PC-9 (cell line): Measurements from ENCODE around the gene SLAMF8. TPM values are rescaled to one million over a fixed set of nuclear protein-coding genes. Genes with fewer than 3 reads are reported as not detected.
A peak's percentile ranks its signal among the peaks of the same experiment; 100 is the strongest.

Experiments used
- BruUV-seq: library from RNA; stranded (reverse); fragments of 400-500 nt; replicated peaks from 2 replicates; lab custom pipeline; 2021; lab: Mats Ljungman, UMichigan
- CTCF ChIA-PET: fragments of 300-600 bp; sonication (Branson Sonifier 250); formaldehyde crosslinking; loops from one replicate; lab custom pipeline; 2022; ENCODE audit warnings: antibody characterized with exemption; lab: Charles Lee
- POLR2A ChIA-PET: fragments of 300-600 bp; sonication (Branson Sonifier 250); formaldehyde crosslinking; loops from one replicate; lab custom pipeline; 2022; ENCODE audit warnings: antibody characterized with exemption; ENCODE audit not compliant: unreplicated experiment; lab: Charles Lee
- DNase-seq, 2 experiments: peaks; one replicate each; pipeline versions ENCODE4 v3.0.0 to v3.0.0-alpha.2; 2015 to 2022; ENCODE audit warnings: mixed read lengths in 1 of 2
- H2AFZ ChIP-seq: fragments of 200-600 bp; sonication (generic); 2 replicates; pipeline ENCODE4 v1.8.1; 2017; ENCODE audit warnings: antibody characterized with exemption
- H3F3A ChIP-seq: fragments of 200-600 bp; sonication (generic); 2 replicates; pipeline ENCODE4 v1.8.1; 2017; ENCODE audit warnings: antibody characterized with exemption, mild to moderate bottlenecking, low read depth; ENCODE audit not compliant: insufficient read depth
- H3K27ac ChIP-seq: fragments of 200-600 bp; sonication (generic); 2 replicates; pipeline ENCODE4 v1.6.1; 2016; ENCODE audit warnings: mixed run types
- H3K27me3 ChIP-seq: fragments of 200-600 bp; sonication (generic); 2 replicates; pipeline ENCODE4 v1.6.1; 2016; ENCODE audit warnings: low read depth, mixed run types; ENCODE audit not compliant: insufficient read depth
- H3K36me3 ChIP-seq: fragments of 200-600 bp; sonication (generic); 2 replicates; pipeline ENCODE4 v1.6.1; 2016; ENCODE audit warnings: low read depth, mixed run types
- H3K4me1 ChIP-seq: fragments of 200-600 bp; sonication (generic); replicated peaks from 2 replicates; pipeline ENCODE4 v1.6.1; 2016; ENCODE audit warnings: mixed run types; ENCODE audit not compliant: insufficient read depth
- H3K4me2 ChIP-seq: fragments of 200-600 bp; sonication (generic); 2 replicates; pipeline ENCODE4 v1.6.1; 2017; ENCODE audit warnings: mixed run types
- H3K4me3 ChIP-seq: fragments of 200-600 bp; sonication (generic); 2 replicates; pipeline ENCODE4 v1.6.1; 2016; ENCODE audit warnings: mixed run types
- H3K79me2 ChIP-seq: fragments of 200-600 bp; sonication (generic); 2 replicates; pipeline ENCODE4 v1.6.1; 2017; ENCODE audit warnings: low read depth, mixed run types
- H3K9me2 ChIP-seq: fragments of 200-600 bp; sonication (generic); 2 replicates; pipeline ENCODE4 v1.8.1; 2017; ENCODE audit warnings: mild to moderate bottlenecking; ENCODE audit not compliant: insufficient read depth
- H3K9me3 ChIP-seq: fragments of 200-600 bp; sonication (generic); 2 replicates; pipeline ENCODE4 v1.8.1; 2016; ENCODE audit warnings: low read depth; ENCODE audit not compliant: insufficient read depth
- H4K20me1 ChIP-seq: fragments of 200-600 bp; sonication (generic); 2 replicates; pipeline ENCODE4 v1.8.1; 2017; ENCODE audit not compliant: insufficient read depth
- EZH2 ChIP-seq: fragments of 200-600 bp; sonication (generic); IDR thresholded peaks from 2 replicates; pipeline ENCODE4 v1.8.0; 2017; ENCODE audit warnings: antibody characterized with exemption, low read depth
- intact Hi-C: fragments of 100-400 bp; cut with micrococcal nuclease; formaldehyde crosslinking; loops from one replicate; pipeline ENCODE4 v1.10.0; 2022; ENCODE audit not compliant: unreplicated experiment
- total RNA-seq: library from RNA; stranded (reverse); gene quantifications from 2 replicates; pipeline ENCODE4 v1.2.3, GENCODE V29; 2021
- TF ChIP-seq, protein P1 (sequence below): fragments of 200-600 bp; sonication (generic); conservative IDR thresholded peaks from 2 replicates; pipeline ENCODE4 v1.6.1; 2017; ENCODE audit warnings: mixed run types, antibody characterized with exemption, mild to moderate bottlenecking, moderate library complexity

The SLAMF8 gene
- total RNA-seq, 1 experiment from 2014 or later = not detected

DNA sequence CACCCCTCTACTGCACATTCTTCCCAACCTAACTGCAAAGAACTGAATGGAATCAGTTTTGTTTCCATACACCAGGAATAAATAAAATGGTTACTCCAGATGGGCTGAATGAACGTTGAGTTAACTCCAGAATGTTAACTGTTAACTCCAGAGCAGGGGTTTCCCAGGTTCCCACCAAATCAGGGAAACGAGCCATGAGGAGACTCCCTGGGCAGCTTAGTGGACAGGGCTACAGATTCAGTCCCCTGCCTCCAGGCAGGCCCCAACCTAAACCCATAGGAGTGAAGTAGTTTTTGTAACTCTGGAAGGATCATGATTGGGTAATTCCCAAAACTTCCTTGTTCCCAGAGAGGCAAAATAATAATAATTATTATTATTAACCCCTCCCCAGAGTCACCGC, 21.7 kb downstream of the SLAMF8 start:
- no peaks in the 10 kb centered on the region for H3K36me3 ChIP-seq
- no peak overlapping the region for H3K4me3 ChIP-seq
- H3K27me3 ChIP-seq = no peaks in the 10 kb centered on the region
- ChIA-PET POLR2A (no interaction called here), CTCF (no interaction called here)
- no peaks in the 10 kb centered on the region for H3K9me3 ChIP-seq
- DNase-seq = no peak
- TF ChIP-seq, protein P1, sequence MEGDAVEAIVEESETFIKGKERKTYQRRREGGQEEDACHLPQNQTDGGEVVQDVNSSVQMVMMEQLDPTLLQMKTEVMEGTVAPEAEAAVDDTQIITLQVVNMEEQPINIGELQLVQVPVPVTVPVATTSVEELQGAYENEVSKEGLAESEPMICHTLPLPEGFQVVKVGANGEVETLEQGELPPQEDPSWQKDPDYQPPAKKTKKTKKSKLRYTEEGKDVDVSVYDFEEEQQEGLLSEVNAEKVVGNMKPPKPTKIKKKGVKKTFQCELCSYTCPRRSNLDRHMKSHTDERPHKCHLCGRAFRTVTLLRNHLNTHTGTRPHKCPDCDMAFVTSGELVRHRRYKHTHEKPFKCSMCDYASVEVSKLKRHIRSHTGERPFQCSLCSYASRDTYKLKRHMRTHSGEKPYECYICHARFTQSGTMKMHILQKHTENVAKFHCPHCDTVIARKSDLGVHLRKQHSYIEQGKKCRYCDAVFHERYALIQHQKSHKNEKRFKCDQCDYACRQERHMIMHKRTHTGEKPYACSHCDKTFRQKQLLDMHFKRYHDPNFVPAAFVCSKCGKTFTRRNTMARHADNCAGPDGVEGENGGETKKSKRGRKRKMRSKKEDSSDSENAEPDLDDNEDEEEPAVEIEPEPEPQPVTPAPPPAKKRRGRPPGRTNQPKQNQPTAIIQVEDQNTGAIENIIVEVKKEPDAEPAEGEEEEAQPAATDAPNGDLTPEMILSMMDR = no peak
- no peak for TF ChIP-seq EZH2
- intact Hi-C loops = no loop called here
- H4K20me1 ChIP-seq = no peaks in the 10 kb centered on the region
- no peak overlapping the region for H3K4me2 ChIP-seq
- H3K79me2 ChIP-seq = no peaks in the 10 kb centered on the region
- H3F3A ChIP-seq = peaks cover 3% of the 10 kb centered on the region; the same call in 1 of the 2 replicates
- H3K9me2 ChIP-seq = no peaks in the 10 kb centered on the region
- BruUV-seq = no TSS peak
- H3K27ac ChIP-seq = no peak overlapping the region
- H2AFZ ChIP-seq = no peak overlapping the region
- H3K4me1 ChIP-seq = peaks cover 14% of the 10 kb centered on the region

DNA sequence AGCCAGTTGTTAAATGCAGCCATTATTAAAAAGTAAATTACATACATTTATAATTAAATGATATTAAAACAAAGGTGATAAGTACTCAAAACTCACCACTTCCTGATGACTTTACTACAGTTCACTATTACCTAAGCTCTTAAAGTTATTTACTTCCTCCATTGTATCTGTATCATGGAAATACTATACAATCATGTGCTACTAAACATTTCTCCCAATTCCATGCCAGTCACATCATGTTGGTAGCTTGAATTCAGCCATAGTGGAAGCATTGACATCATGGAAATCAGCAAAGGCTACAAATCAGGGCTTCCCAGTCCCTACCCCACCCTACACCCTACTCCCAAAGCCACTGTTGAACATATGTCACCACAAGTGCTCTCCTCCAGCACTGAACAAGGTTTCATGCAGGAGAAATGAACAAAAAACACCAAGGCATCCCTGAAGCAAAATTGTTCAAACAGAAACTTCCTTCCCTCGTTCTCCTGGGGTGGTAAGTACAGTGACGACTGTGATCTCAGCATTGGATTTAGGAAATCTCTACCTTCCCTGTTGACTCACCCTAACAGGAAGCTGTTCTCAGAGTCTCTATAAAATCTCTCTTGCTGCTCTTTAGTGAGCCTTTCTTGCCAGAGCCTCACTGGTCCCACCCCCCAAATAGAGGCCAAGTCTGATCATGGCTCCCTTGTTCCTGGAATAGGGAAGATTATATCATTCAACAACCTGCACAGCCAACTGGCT, 23.1 kb downstream of the SLAMF8 start:
- Histone ChIP-seq H3K9me2 (no peaks in the 10 kb centered on the region), H3K27ac (peak overlapping the region; percentile 36; the same call in 1 of the 2 replicates), H3K36me3 (no peaks in the 10 kb centered on the region), H3K4me2 (peak overlapping the region; percentile 59), H3K4me3 (no peak overlapping the region), H3K4me1 (peaks cover 20% of the 10 kb centered on the region), H2AFZ (0 out of 2 replicates have a peak overlapping the region, but pooled peaks have one; percentile 8), H3K27me3 (no peaks in the 10 kb centered on the region), H4K20me1 (no peaks in the 10 kb centered on the region), H3K79me2 (no peaks in the 10 kb centered on the region), H3K9me3 (no peaks in the 10 kb centered on the region), H3F3A (peaks cover 10% of the 10 kb centered on the region)
- no TSS peak for BruUV-seq
- intact Hi-C loops = no loop called here
- TF ChIP-seq, protein P1 = no peak
- POLR2A ChIA-PET = no interaction called here
- peak in 1 of 2 experiments; percentile 43 for DNase-seq
- CTCF ChIA-PET = interaction anchor here (0.6 kb wide), 1 partner anchor 74 kb away, joined by 3 read pairs; no protein-coding TSS in a partner anchor

DNA sequence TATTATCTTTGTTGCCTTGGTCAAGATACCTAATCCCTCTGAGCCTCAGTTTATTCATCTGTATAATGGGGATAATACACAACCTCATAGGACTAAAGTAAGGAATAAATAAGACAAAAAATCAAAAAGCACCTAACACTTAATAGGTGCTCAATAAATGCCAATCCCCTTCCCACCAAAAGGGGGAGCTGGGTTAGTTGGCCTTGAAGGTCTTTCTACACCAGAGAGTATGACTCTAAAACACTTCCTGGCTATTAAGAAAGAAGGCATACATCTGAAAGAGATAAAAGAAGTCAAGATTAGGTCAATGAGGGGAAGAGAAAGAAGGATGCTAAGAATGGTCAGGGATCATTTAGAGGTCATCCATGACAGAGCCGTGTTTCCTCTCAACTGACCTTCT, 24.7 kb downstream of the SLAMF8 start:
- Histone ChIP-seq H3K9me3 (no peaks in the 10 kb centered on the region), H3K27ac (no peak overlapping the region), H4K20me1 (no peaks in the 10 kb centered on the region), H3K27me3 (no peaks in the 10 kb centered on the region), H3K4me3 (no peak overlapping the region), H3K9me2 (no peaks in the 10 kb centered on the region), H3K36me3 (no peaks in the 10 kb centered on the region), H3K4me2 (no peak overlapping the region), H3F3A (peaks cover 16% of the 10 kb centered on the region), H3K79me2 (no peaks in the 10 kb centered on the region), H2AFZ (no peak overlapping the region), H3K4me1 (peaks cover 20% of the 10 kb centered on the region)
- ChIA-PET POLR2A (no interaction called here), CTCF (interaction anchor here (0.7 kb wide), 2 partner anchors 45 to 1359 kb away, joined by 3 to 4 read pairs; no protein-coding TSS in a partner anchor)
- intact Hi-C loops = no loop called here
- no TSS peak for BruUV-seq
- no peak for DNase-seq
- no peak for TF ChIP-seq EZH2
- TF ChIP-seq, protein P1 = peak; percentile 26; the same call in 1 of the 2 replicates
